Calu3 (cell line): Measurements from ENCODE around the gene MRTFA. TPM values are rescaled to one million over a fixed set of nuclear protein-coding genes. Genes with fewer than 3 reads are reported as not detected.

Experiments
- BruUV-seq: library from RNA; stranded (reverse); fragments of 400-500 nt; replicated peaks from 2 replicates; lab custom pipeline; 2021; lab: Mats Ljungman, UMichigan
- CTCF ChIA-PET: fragments of 300-600 bp; sonication (Branson Sonifier 250); formaldehyde crosslinking; loops from one replicate; lab custom pipeline; 2022; ENCODE audit warnings: antibody characterized with exemption; lab: Charles Lee
- DNase-seq: peaks from one replicate; pipeline ENCODE4 v3.0.0; 2022
- H3K27ac Mint-ChIP-seq: one replicate; pipeline ENCODE4 v1.8.0; 2022; ENCODE audit warnings: mixed read lengths; ENCODE audit not compliant: unreplicated experiment
- H3K27me3 Mint-ChIP-seq: one replicate; pipeline ENCODE4 v1.8.0; 2022; ENCODE audit warnings: mixed read lengths; ENCODE audit not compliant: unreplicated experiment
- H3K36me3 Mint-ChIP-seq: one replicate; pipeline ENCODE4 v1.8.0; 2022; ENCODE audit warnings: mild to moderate bottlenecking, moderate library complexity, mixed read lengths; ENCODE audit not compliant: insufficient read depth, unreplicated experiment
- H3K4me1 Mint-ChIP-seq: one replicate; pipeline ENCODE4 v1.8.0; 2022; ENCODE audit warnings: mild to moderate bottlenecking, low read depth, mixed read lengths; ENCODE audit not compliant: unreplicated experiment
- H3K4me3 Mint-ChIP-seq: one replicate; pipeline ENCODE4 v1.8.0; 2022; ENCODE audit warnings: mild to moderate bottlenecking, low read depth, moderate library complexity, mixed read lengths; ENCODE audit not compliant: unreplicated experiment
- H3K9me3 Mint-ChIP-seq: one replicate; pipeline ENCODE4 v1.8.0; 2022; ENCODE audit warnings: low read depth, mixed read lengths; ENCODE audit not compliant: unreplicated experiment
- intact Hi-C: fragments of 100-400 bp; cut with micrococcal nuclease; formaldehyde crosslinking; loops from one replicate; pipeline ENCODE4 v1.10.0; 2022; ENCODE audit not compliant: unreplicated experiment
- total RNA-seq: library from RNA; stranded (reverse); gene quantifications from 2 replicates; pipeline ENCODE4 v1.2.3, GENCODE V29; 2022
- TF ChIP-seq, protein P1 (sequence below): fragments of 200-600 bp; IDR thresholded peaks from one replicate; pipeline ENCODE4 v1.8.0; 2022; ENCODE audit warnings: antibody characterized with exemption; ENCODE audit not compliant: unreplicated experiment

MRTFA gene
- total RNA-seq, 1 experiment from 2014 or later, result 54.1 TPM

DNA sequence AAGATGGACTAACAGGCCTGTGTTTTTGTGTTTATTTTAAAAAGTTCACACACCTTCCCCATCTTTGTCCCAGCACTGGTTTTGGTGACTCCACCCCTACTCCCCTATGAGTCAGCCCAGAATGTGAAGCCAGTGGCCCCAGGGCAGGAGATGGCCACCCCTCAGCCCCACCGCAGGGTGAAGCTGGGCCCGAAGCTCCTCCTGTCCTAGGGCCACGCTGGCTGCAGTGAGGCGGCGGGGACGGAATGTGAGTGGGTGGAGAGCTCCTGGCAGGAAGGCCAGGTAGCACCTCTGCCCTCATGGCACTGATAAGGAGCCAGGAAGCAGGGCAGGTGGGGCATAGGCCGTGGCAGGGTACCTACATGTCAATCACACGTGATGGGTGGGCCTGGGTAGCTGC lies 226.2 kb downstream of the MRTFA start:
- no peak for DNase-seq
- H3K27ac Mint-ChIP-seq, result peak overlapping the region; percentile 31
- TF ChIP-seq, protein P1, sequence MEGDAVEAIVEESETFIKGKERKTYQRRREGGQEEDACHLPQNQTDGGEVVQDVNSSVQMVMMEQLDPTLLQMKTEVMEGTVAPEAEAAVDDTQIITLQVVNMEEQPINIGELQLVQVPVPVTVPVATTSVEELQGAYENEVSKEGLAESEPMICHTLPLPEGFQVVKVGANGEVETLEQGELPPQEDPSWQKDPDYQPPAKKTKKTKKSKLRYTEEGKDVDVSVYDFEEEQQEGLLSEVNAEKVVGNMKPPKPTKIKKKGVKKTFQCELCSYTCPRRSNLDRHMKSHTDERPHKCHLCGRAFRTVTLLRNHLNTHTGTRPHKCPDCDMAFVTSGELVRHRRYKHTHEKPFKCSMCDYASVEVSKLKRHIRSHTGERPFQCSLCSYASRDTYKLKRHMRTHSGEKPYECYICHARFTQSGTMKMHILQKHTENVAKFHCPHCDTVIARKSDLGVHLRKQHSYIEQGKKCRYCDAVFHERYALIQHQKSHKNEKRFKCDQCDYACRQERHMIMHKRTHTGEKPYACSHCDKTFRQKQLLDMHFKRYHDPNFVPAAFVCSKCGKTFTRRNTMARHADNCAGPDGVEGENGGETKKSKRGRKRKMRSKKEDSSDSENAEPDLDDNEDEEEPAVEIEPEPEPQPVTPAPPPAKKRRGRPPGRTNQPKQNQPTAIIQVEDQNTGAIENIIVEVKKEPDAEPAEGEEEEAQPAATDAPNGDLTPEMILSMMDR, result no peak
- no peaks in the 10 kb centered on the region for H3K27me3 Mint-ChIP-seq
- no peak overlapping the region for H3K4me3 Mint-ChIP-seq
- H3K36me3 Mint-ChIP-seq, result peaks cover 53% of the 10 kb centered on the region
- peaks cover 2% of the 10 kb centered on the region for H3K9me3 Mint-ChIP-seq
- BruUV-seq, result TSS peak; percentile 23
- peaks cover 8% of the 10 kb centered on the region for H3K4me1 Mint-ChIP-seq
- intact Hi-C loops, result no loop called here
- CTCF ChIA-PET, result interaction anchor here (0.6 to 1.4 kb wide), 2 partner anchors 13 to 40 kb away, joined by 3 to 6 read pairs; no protein-coding TSS in a partner anchor

DNA sequence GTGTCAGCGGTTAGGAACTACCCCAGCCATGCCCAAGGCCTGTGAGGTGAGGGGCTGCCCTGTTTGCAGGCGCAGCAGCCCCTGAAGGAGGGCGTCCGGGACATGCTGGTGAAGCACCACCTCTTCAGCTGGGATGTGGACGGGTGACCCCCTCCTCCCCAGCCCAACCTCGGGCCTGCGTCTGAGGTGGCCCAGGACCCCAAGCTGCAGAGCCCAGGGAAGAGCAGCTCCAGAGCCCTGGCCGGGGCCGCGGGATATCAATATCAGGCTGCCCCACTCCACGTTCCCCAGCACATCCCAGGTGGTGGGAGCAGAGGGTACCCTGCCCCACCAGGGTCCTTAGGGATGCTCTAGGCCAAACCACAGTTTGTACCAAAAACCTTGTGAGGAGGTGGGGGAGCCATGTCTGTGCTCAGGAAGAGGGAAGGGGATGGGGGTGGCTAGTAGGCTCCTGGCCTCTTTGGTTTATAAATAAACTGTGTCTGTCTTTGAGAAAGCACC lies 226.9 kb downstream of the MRTFA start:
- intact Hi-C loops, result no loop called here
- Mint-ChIP-seq H3K27ac (no peak overlapping the region), H3K9me3 (peaks cover 2% of the 10 kb centered on the region), H3K36me3 (peaks cover 50% of the 10 kb centered on the region), H3K4me1 (peaks cover 8% of the 10 kb centered on the region), H3K27me3 (no peaks in the 10 kb centered on the region), H3K4me3 (no peak overlapping the region)
- no TSS peak for BruUV-seq
- TF ChIP-seq, protein P1, result no peak
- CTCF ChIA-PET, result no interaction called here
- no peak for DNase-seq

DNA sequence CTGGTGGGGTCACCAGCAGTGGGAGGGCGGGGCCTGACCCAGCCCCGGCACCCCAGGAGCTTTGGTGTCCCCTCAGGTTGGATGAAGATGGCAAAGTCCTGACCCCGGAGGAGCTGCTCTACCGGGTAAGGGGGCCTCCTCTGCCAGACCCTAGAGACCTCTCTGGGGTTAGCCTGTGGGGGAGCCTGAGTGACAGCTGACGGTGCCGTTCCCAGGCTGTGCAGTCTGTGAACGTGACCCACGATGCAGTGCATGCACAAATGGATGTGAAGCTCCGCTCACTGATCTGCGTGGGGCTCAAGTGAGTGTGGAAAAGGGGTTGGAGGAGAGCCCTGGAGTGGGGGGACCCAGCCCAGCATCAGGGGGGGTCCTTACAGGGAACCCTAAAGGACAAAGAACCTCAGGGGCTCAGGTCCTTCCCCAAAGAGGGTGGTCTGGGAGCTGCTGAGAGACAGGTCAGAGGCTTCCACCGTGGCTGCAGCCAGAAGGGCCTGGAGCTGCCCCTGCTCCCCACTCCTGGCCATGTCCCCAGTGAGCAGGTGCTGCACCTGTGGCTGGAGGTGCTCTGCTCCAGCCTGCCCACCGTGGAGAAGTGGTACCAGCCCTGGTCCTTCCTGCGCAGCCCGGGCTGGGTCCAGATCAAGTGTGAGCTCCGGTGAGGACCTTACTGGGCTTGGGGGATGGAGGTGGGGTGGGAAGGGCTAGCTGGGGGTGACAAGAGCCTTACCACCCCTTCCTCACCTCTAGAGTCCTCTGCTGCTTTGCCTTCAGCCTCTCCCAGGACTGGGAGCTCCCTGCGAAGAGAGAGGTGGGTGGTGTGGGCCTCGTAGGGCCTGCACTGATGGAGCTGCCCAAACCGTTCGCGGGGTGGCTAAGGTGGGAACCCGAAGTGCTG lies 227.6 kb downstream of the MRTFA start:
- no peak overlapping the region for H3K27ac Mint-ChIP-seq
- DNase-seq, result no peak
- CTCF ChIA-PET, result no interaction called here
- peaks cover 2% of the 10 kb centered on the region for H3K9me3 Mint-ChIP-seq
- peaks cover 57% of the 10 kb centered on the region for H3K36me3 Mint-ChIP-seq
- H3K4me3 Mint-ChIP-seq, result no peak overlapping the region
- TF ChIP-seq, protein P1, result no peak
- H3K27me3 Mint-ChIP-seq, result no peaks in the 10 kb centered on the region
- BruUV-seq, result no TSS peak
- intact Hi-C loops, result no loop called here
- H3K4me1 Mint-ChIP-seq, result peaks cover 8% of the 10 kb centered on the region

DNA sequence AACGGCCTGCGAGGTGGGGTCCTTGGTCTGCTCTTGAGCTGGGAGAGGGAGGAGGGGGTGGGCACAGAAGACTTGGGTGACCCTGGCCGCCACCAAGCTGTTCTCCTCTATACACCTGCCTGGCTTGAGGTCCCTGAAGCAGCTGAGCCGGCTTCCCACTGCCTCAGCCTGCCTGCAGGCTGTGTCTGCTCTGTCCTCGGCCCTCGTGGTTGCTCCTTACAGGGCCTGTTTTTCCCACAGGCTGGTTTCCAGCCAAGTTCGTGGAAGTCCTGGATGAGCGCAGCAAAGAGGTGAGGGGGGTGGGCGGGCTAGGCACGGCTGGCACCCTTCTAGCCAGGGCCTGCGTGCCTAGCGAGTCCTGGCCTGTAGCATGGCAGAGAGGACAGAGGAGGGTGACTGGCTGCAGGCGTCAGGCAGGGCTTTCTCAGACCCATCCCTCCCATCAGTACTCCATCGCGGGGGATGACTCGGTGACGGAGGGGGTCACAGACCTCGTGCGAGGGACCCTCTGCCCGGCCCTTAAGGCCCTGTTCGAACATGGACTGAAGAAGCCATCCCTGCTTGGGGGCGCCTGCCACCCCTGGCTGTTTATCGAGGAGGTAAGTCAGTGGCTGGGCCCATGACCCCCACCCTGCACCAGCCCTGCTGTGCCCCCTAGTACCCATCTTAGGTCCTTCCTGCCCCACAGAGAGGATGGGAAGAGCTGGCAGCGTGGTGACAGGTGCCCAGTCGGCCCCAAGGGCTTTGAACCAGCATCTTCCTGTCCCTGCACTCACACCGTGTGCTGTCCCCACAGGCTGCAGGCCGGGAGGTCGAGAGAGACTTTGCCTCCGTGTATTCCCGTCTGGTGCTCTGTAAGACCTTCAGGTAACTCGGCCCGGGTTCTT lies 228.4 kb downstream of the MRTFA start:
- peaks cover 58% of the 10 kb centered on the region for H3K36me3 Mint-ChIP-seq
- no peak for DNase-seq
- no TSS peak for BruUV-seq
- peaks cover 8% of the 10 kb centered on the region for H3K4me1 Mint-ChIP-seq
- H3K27ac Mint-ChIP-seq, result no peak overlapping the region
- intact Hi-C loops, result no loop called here
- peaks cover 2% of the 10 kb centered on the region for H3K9me3 Mint-ChIP-seq
- TF ChIP-seq, protein P1, result no peak
- H3K4me3 Mint-ChIP-seq, result no peak overlapping the region
- CTCF ChIA-PET, result no interaction called here
- no peaks in the 10 kb centered on the region for H3K27me3 Mint-ChIP-seq
